ENCODE data around the gene GFRA1. TPM values are rescaled to one million over a fixed set of nuclear protein-coding genes. Genes with fewer than 3 reads are reported as not detected.

Gene GFRA1
- total and polyA plus RNA-seq, 2 experiments from 2014 or later = 0.48 to 2.9 TPM

DNA sequence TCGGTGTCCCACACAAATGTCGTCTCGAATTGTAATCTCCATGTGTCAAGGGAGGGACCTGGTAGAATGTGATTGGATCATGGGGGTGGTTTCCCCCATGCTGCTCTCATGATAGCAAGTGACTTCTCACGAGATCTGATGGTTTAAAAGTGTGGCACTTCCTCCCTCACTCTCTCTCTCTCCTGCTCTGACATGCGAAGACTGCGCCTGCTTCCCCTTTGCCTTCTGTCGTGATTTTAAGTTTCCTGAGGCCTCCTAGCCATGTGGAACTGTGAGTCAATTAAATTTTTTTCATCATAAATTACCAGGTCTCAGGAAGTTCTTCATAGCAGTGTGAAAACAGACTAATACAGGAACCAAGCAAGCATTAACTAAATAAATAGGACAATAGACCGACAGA, 229.1 kb downstream of the GFRA1 start:
- H4K20me1 ChIP-seq (ENCODE audit: insufficient read depth, poor library complexity, severe bottlenecking) = no peaks in the 10 kb centered on the region
- H3K27ac ChIP-seq = no peak overlapping the region
- H3K4me3 ChIP-seq = no peak overlapping the region
- H3K27me3 ChIP-seq = no peaks in the 10 kb centered on the region
- no peaks in the 10 kb centered on the region for H3K9me3 ChIP-seq (ENCODE audit: low read depth)
- H3K4me1 ChIP-seq (ENCODE audit: insufficient read depth) = no peaks in the 10 kb centered on the region
- no peaks in the 10 kb centered on the region for H3K36me3 ChIP-seq (replicated peaks; ENCODE audit: insufficient read depth, low read depth)
- TF ChIP-seq EZH2 (IDR thresholded peaks at IDR 0.05; ENCODE audit: borderline replicate concordance) (no peak), EZH2phosphoT487 (IDR thresholded peaks at IDR 0.05; ENCODE audit: low read depth, severe bottlenecking, unreplicated experiment) (no peak)
- TF ChIP-seq, protein P1, sequence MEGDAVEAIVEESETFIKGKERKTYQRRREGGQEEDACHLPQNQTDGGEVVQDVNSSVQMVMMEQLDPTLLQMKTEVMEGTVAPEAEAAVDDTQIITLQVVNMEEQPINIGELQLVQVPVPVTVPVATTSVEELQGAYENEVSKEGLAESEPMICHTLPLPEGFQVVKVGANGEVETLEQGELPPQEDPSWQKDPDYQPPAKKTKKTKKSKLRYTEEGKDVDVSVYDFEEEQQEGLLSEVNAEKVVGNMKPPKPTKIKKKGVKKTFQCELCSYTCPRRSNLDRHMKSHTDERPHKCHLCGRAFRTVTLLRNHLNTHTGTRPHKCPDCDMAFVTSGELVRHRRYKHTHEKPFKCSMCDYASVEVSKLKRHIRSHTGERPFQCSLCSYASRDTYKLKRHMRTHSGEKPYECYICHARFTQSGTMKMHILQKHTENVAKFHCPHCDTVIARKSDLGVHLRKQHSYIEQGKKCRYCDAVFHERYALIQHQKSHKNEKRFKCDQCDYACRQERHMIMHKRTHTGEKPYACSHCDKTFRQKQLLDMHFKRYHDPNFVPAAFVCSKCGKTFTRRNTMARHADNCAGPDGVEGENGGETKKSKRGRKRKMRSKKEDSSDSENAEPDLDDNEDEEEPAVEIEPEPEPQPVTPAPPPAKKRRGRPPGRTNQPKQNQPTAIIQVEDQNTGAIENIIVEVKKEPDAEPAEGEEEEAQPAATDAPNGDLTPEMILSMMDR (IDR thresholded peaks at IDR 0.05; ENCODE audit: poor library complexity) = no peak
- no peak overlapping the region for H3K4me2 ChIP-seq
- H2AFZ ChIP-seq = no peak overlapping the region
- DNase-seq (ENCODE audit: low spot score) = no peak
- H3K9me2 ChIP-seq (replicated peaks; ENCODE audit: insufficient read depth) = no peaks in the 10 kb centered on the region
- no peaks in the 10 kb centered on the region for H3K79me2 ChIP-seq
- WGBS (ENCODE audit: low lambda C conversion rate, missing lambda C conversion rate) = 78% methylated on average over 8 of the region's 8 CpGs

DNA sequence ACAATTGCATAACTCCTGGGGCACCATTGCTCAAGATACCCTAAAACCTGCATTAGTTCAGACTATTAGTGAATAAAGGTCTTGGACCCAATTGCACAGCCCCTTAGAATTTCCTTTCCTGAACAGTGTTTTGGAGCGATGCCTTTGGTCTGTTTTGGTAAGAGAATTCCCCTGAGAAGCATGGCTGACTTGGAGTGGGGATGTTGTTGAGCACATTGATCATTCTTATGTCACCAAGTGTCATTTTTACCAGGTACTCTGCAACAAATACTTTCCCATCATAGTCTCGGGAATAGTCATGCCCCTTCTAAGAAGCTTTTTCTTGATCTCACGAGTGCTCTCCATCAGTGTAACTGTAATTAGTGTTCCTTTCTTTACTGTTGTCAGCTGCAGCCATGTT, 229.7 kb downstream of the GFRA1 start:
- no peak for DNase-seq (ENCODE audit: low spot score)
- no peak overlapping the region for H2AFZ ChIP-seq
- no peaks in the 10 kb centered on the region for H3K36me3 ChIP-seq (replicated peaks; ENCODE audit: insufficient read depth, low read depth)
- H3K9me3 ChIP-seq (ENCODE audit: low read depth) = no peaks in the 10 kb centered on the region
- TF ChIP-seq EZH2phosphoT487 (IDR thresholded peaks at IDR 0.05; ENCODE audit: low read depth, severe bottlenecking, unreplicated experiment) (no peak), EZH2 (IDR thresholded peaks at IDR 0.05; ENCODE audit: borderline replicate concordance) (no peak)
- TF ChIP-seq, protein P1 (IDR thresholded peaks at IDR 0.05; ENCODE audit: poor library complexity) = no peak
- H3K9me2 ChIP-seq (replicated peaks; ENCODE audit: insufficient read depth) = no peaks in the 10 kb centered on the region
- H3K79me2 ChIP-seq = no peaks in the 10 kb centered on the region
- H3K4me1 ChIP-seq (ENCODE audit: insufficient read depth) = no peaks in the 10 kb centered on the region
- no peak overlapping the region for H3K27ac ChIP-seq
- H4K20me1 ChIP-seq (ENCODE audit: insufficient read depth, poor library complexity, severe bottlenecking) = no peaks in the 10 kb centered on the region
- no peaks in the 10 kb centered on the region for H3K27me3 ChIP-seq
- no peak overlapping the region for H3K4me3 ChIP-seq
- H3K4me2 ChIP-seq = no peak overlapping the region
- 93% methylated on average over 3 of the region's 3 CpGs for WGBS (ENCODE audit: low lambda C conversion rate, missing lambda C conversion rate)

DNA sequence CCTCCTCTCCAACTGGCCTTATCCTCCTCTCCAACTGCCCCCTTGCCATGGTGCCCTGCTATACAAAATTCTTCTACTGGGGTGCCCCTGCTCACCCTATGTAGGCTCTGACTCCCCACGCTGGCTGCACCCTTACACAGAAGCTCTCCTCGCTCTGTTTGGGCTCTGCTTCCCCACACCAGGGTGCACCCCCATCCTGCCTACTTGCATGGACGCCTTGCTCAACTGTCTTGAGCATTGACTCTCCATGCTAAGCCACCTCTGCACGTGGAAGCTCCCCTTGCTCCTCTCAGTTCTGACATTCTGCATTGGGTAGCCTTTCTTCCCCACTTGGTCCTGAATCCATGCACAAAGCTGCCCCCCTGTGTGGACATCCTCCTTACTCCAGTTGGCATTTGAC, 231.1 kb downstream of the GFRA1 start:
- no peak overlapping the region for H2AFZ ChIP-seq
- no peaks in the 10 kb centered on the region for H3K9me2 ChIP-seq (replicated peaks; ENCODE audit: insufficient read depth)
- no peak for DNase-seq (ENCODE audit: low spot score)
- no peak overlapping the region for H3K4me2 ChIP-seq
- no peaks in the 10 kb centered on the region for H4K20me1 ChIP-seq (ENCODE audit: insufficient read depth, poor library complexity, severe bottlenecking)
- no peaks in the 10 kb centered on the region for H3K79me2 ChIP-seq
- H3K4me1 ChIP-seq (ENCODE audit: insufficient read depth) = no peaks in the 10 kb centered on the region
- no peak overlapping the region for H3K27ac ChIP-seq
- WGBS (ENCODE audit: low lambda C conversion rate, missing lambda C conversion rate) = 92% methylated on average over 4 of the region's 4 CpGs
- no peaks in the 10 kb centered on the region for H3K36me3 ChIP-seq (replicated peaks; ENCODE audit: insufficient read depth, low read depth)
- H3K4me3 ChIP-seq = no peak overlapping the region
- no peaks in the 10 kb centered on the region for H3K27me3 ChIP-seq
- no peaks in the 10 kb centered on the region for H3K9me3 ChIP-seq (ENCODE audit: low read depth)
- TF ChIP-seq, protein P1 (IDR thresholded peaks at IDR 0.05; ENCODE audit: poor library complexity) = no peak
- no peak for TF ChIP-seq EZH2 (IDR thresholded peaks at IDR 0.05; ENCODE audit: borderline replicate concordance)
- TF ChIP-seq EZH2phosphoT487 (IDR thresholded peaks at IDR 0.05; ENCODE audit: low read depth, severe bottlenecking, unreplicated experiment) = no peak

DNA sequence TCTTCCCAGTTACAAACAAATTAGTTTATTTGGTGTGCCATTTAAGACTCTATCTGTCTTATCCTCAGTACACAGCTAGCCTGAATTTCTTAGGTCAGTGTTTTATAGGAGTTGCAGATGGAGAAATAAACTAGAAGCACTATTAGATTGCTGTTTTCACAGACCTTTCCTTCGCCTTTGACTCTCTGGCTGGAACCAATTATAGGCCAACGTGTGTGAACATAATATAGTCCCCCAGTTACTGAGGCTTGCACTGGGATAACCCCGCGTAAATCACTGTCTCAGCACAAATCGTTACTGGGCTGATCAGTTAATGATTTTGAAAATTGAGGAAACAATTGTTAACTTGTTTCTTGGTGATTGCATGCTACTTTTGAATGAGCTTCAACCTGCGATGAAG, 233.4 kb downstream of the GFRA1 start:
- Histone ChIP-seq H3K79me2 (no peaks in the 10 kb centered on the region), H3K27me3 (no peaks in the 10 kb centered on the region), H3K9me3 (ENCODE audit: low read depth) (no peaks in the 10 kb centered on the region), H3K36me3 (replicated peaks; ENCODE audit: insufficient read depth, low read depth) (no peaks in the 10 kb centered on the region), H4K20me1 (ENCODE audit: insufficient read depth, poor library complexity, severe bottlenecking) (no peaks in the 10 kb centered on the region), H3K4me3 (no peak overlapping the region), H2AFZ (no peak overlapping the region), H3K9me2 (replicated peaks; ENCODE audit: insufficient read depth) (no peaks in the 10 kb centered on the region), H3K4me2 (no peak overlapping the region), H3K27ac (no peak overlapping the region), H3K4me1 (ENCODE audit: insufficient read depth) (no peaks in the 10 kb centered on the region)
- DNase-seq (ENCODE audit: low spot score) = no peak
- WGBS (ENCODE audit: low lambda C conversion rate, missing lambda C conversion rate) = 73% methylated on average over 6 of the region's 6 CpGs
- TF ChIP-seq, protein P1 (IDR thresholded peaks at IDR 0.05; ENCODE audit: poor library complexity) = no peak
- TF ChIP-seq EZH2phosphoT487 (IDR thresholded peaks at IDR 0.05; ENCODE audit: low read depth, severe bottlenecking, unreplicated experiment) (no peak), EZH2 (IDR thresholded peaks at IDR 0.05; ENCODE audit: borderline replicate concordance) (no peak)

Data from hepatocyte (in vitro differentiated cells).